K562 (cell line): ENCODE data around the gene ORAI2. TPM values are rescaled to one million over a fixed set of nuclear protein-coding genes. Genes with fewer than 3 reads are reported as not detected.

Experiments used
- CEBPB ChIP-seq: fragments of 450-650 bp; IDR thresholded peaks from 2 replicates; pipeline ENCODE4 v1.6.1; 2016; ENCODE audit warnings: missing genetic modification characterization, missing compliant biosample characterization
- DNMT1 ChIP-seq: fragments of 450-650 bp; IDR thresholded peaks from 2 replicates; pipeline ENCODE4 v1.6.1; 2016; ENCODE audit warnings: antibody characterized with exemption, mild to moderate bottlenecking
- ELK1 ChIP-seq: sonication (generic); formaldehyde crosslinking; IDR thresholded peaks from 2 replicates; pipeline ENCODE4 v1.8.1; 2022; ENCODE audit warnings: missing genetic modification reagents
- ESRRB ChIP-seq: fragments of 250-450 bp; sonication (Bioruptor Pico); IDR thresholded peaks from 2 replicates; pipeline ENCODE4 v1.5.0; 2020; ENCODE audit warnings: mild to moderate bottlenecking, moderate library complexity, borderline replicate concordance
- GABPB2 ChIP-seq: fragments of 250-450 bp; sonication (Bioruptor Pico); conservative IDR thresholded peaks from 2 replicates; pipeline ENCODE4 v1.5.1; 2021; ENCODE audit warnings: mild to moderate bottlenecking
- GTF2F1 ChIP-seq: IDR thresholded peaks from 2 replicates; pipeline ENCODE4 v1.6.1; 2011; ENCODE audit warnings: low read depth, low read length, improper control_type of control experiment
- HEY1 ChIP-seq: fragments of 250-450 bp; sonication (Bioruptor Pico); IDR thresholded peaks from 2 replicates; pipeline ENCODE4 v1.5.0; 2020; ENCODE audit warnings: mild to moderate bottlenecking, moderate library complexity, borderline replicate concordance
- NCOR1 ChIP-seq: fragments of 450-650 bp; IDR thresholded peaks from 2 replicates; pipeline ENCODE4 v1.6.1; 2016; ENCODE audit warnings: mild to moderate bottlenecking, moderate library complexity
- SMAD2 ChIP-seq: fragments of 150-350 bp; IDR thresholded peaks from 2 replicates; pipeline ENCODE4 v1.6.1; 2014; ENCODE audit warnings: low read depth, mild to moderate bottlenecking, low read length
- SNAPC5 ChIP-seq: fragments of 250-450 bp; sonication (Bioruptor Pico); IDR thresholded peaks from 2 replicates; pipeline ENCODE4 v1.8.0; 2021; ENCODE audit warnings: moderate library complexity, mild to moderate bottlenecking, inconsistent platforms
- SOX6 ChIP-seq: fragments of 450-650 bp; IDR thresholded peaks from 2 replicates; pipeline ENCODE4 v1.6.1; 2014; ENCODE audit warnings: mild to moderate bottlenecking
- SRSF1 ChIP-seq: fragments of 200-400 bp; formaldehyde crosslinking; IDR thresholded peaks from 2 replicates; pipeline ENCODE4 v1.6.1; 2017; ENCODE audit warnings: mild to moderate bottlenecking, low read depth, low read length, moderate library complexity
- TCF3 ChIP-seq: sonication (generic); formaldehyde crosslinking; IDR thresholded peaks from 2 replicates; pipeline ENCODE4 v1.4.0; 2020; ENCODE audit warnings: mild to moderate bottlenecking, missing genetic modification reagents
- TOE1 ChIP-seq, 2 experiments: fragments of 450-650 bp in 1 of 2; sonication (generic) in 1 of 2; formaldehyde crosslinking in 1 of 2; IDR thresholded peaks; 2 replicates each; pipeline versions ENCODE4 v1.7.1 to v1.8.0; 2016 to 2022; ENCODE audit warnings: borderline replicate concordance in 2 of 2, mild to moderate bottlenecking in 2 of 2, antibody characterized with exemption in 1 of 2, inconsistent platforms in 1 of 2, low read depth in 1 of 2, missing genetic modification reagents in 1 of 2, moderate library complexity in 1 of 2
- ZBTB8A ChIP-seq: fragments of 450-650 bp; IDR thresholded peaks from 2 replicates; pipeline ENCODE4 v1.6.1; 2018; ENCODE audit warnings: mild to moderate bottlenecking, moderate library complexity; ENCODE audit not compliant: partially characterized antibody
- ZC3H11A ChIP-seq: IDR thresholded peaks from 2 replicates; pipeline ENCODE4 v1.6.1; 2012; ENCODE audit warnings: low read depth, low read length, improper control_type of control experiment
- ZKSCAN1 ChIP-seq: fragments of 150-350 bp; IDR thresholded peaks from 2 replicates; pipeline ENCODE4 v1.6.1; 2016; ENCODE audit warnings: low read depth, low read length
- ZNF263 ChIP-seq: sonication (generic); formaldehyde crosslinking; IDR thresholded peaks from 2 replicates; pipeline ENCODE4 v1.8.0; 2022; ENCODE audit warnings: mild to moderate bottlenecking, missing genetic modification reagents, borderline replicate concordance
- ZNF445 ChIP-seq: fragments of 250-450 bp; sonication (Bioruptor Pico); IDR thresholded peaks from 2 replicates; pipeline ENCODE4 v1.4.0; 2020; ENCODE audit warnings: low read depth, mild to moderate bottlenecking, moderate library complexity
- ZNF764 ChIP-seq: fragments of 250-450 bp; sonication (Bioruptor Pico); IDR thresholded peaks from 2 replicates; pipeline ENCODE4 v1.4.0; 2020; ENCODE audit warnings: low read depth, mild to moderate bottlenecking, moderate library complexity
- polyA plus RNA-seq, 8 experiments: library from polyadenylated mRNA; depleted of rRNA in 4 of 8; stranded (reverse) in 5 of 8; unstranded in 3 of 8; fragments of >200 nt; fragmentation: Nextera tagmentation in 2 of 8; fragmentation: Illumina TruSeq in 1 of 8; extraction: Ambion mirVana in 2 of 8; extraction: Trizol in 1 of 8; gene quantifications; 2 replicates each; pipeline versions ENCODE4 v1.2.1 to v1.2.3, GENCODE V29; 2011 to 2014; ENCODE audit warnings: inconsistent platforms in 1 of 8, missing spikeins in 1 of 8
- total RNA-seq, 7 experiments: library from RNA; depleted of rRNA in 6 of 7; stranded (reverse); fragments of >200 nt in 6 of 7; fragmentation: Illumina TruSeq in 2 of 7; extraction: Trizol in 2 of 7; gene quantifications; 2 replicates each; pipeline versions ENCODE4 v1.2.1 to v1.2.3, GENCODE V29; 2011 to 2021; ENCODE audit warnings: low replicate concordance in 1 of 7
- TF ChIP-seq, protein P1 (sequence below): IDR thresholded peaks from 2 replicates; pipeline ENCODE4 v1.6.1; 2014; ENCODE audit warnings: antibody characterized with exemption
- TF ChIP-seq, protein P2 (sequence below): fragments of 250-450 bp; sonication (Bioruptor Pico); IDR thresholded peaks from 2 replicates; pipeline ENCODE4 v1.9.0; 2021; ENCODE audit warnings: mild to moderate bottlenecking, inconsistent platforms
- TF ChIP-seq, protein P3 (sequence below): sonication (generic); formaldehyde crosslinking; IDR thresholded peaks from 2 replicates; pipeline ENCODE4 v1.8.0; 2022; ENCODE audit warnings: missing genetic modification reagents, mild to moderate bottlenecking, borderline replicate concordance

Gene ORAI2
- total and polyA plus RNA-seq, 9 of the 15 experiments (the other 6 are each of a cell fraction or from before 2014, with no cell fraction given) = 1.1 to 27.7 (median 9.2) TPM

DNA sequence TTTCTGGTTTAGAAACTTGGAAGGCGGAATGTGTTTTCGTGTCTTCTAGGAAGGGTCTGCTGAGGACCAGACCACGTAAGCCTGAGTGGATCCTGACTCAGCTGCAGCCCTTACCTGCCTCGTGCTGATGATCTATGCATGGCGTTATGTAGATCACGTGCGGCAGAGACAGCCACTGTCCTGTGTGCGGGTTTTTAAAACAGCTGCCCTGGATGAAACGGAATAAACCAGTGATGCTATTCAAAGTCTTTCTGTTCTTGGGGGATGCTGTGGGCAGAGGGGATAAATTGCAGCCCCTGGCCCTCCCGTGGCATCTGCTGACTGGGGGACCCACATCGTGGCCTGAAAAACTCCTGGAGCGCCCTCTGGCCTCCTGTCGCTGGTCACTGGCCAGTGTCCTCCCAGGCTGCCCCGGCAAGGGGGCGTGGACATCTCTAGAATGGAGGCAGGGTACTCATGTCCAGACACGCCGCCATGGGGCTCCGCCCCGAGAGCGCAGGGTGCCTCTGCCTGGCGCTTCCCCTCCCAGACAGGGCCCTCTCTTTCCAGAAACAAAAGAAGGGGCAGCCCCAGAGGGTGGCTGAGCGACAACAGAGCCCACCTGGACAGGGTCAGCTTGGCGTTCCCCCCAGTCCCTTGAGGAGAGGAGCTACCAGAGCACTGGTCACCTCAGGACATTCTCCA is 18.1 kb downstream of the ORAI2 start (continued):
- TF ChIP-seq GTF2F1 = no peak
- TF ChIP-seq, protein P1, sequence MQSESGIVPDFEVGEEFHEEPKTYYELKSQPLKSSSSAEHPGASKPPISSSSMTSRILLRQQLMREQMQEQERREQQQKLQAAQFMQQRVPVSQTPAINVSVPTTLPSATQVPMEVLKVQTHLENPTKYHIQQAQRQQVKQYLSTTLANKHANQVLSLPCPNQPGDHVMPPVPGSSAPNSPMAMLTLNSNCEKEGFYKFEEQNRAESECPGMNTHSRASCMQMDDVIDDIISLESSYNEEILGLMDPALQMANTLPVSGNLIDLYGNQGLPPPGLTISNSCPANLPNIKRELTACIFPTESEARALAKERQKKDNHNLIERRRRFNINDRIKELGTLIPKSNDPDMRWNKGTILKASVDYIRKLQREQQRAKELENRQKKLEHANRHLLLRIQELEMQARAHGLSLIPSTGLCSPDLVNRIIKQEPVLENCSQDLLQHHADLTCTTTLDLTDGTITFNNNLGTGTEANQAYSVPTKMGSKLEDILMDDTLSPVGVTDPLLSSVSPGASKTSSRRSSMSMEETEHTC = no peak
- TF ChIP-seq ZC3H11A = no peak
- TF ChIP-seq CEBPB (tag) = no peak
- no peak for TF ChIP-seq DNMT1
- TF ChIP-seq NCOR1 = no peak
- no peak for TF ChIP-seq ZNF445 (CRISPR knock-in tag)
- TF ChIP-seq TOE1 (IDR thresholded peaks at IDR 0.05; ENCODE audit: borderline replicate concordance) = no peak
- TF ChIP-seq TOE1 (CRISPR knock-in tag; IDR thresholded peaks at IDR 0.05; ENCODE audit: borderline replicate concordance, low read depth) = no peak
- TF ChIP-seq HEY1 (CRISPR knock-in tag) = no peak
- TF ChIP-seq, protein P2, sequence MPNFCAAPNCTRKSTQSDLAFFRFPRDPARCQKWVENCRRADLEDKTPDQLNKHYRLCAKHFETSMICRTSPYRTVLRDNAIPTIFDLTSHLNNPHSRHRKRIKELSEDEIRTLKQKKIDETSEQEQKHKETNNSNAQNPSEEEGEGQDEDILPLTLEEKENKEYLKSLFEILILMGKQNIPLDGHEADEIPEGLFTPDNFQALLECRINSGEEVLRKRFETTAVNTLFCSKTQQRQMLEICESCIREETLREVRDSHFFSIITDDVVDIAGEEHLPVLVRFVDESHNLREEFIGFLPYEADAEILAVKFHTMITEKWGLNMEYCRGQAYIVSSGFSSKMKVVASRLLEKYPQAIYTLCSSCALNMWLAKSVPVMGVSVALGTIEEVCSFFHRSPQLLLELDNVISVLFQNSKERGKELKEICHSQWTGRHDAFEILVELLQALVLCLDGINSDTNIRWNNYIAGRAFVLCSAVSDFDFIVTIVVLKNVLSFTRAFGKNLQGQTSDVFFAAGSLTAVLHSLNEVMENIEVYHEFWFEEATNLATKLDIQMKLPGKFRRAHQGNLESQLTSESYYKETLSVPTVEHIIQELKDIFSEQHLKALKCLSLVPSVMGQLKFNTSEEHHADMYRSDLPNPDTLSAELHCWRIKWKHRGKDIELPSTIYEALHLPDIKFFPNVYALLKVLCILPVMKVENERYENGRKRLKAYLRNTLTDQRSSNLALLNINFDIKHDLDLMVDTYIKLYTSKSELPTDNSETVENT = no peak
- TF ChIP-seq GABPB2 = no peak
- TF ChIP-seq ZNF263 (CRISPR knock-in tag) = no peak
- no peak for TF ChIP-seq ELK1 (CRISPR knock-in tag)
- TF ChIP-seq ZKSCAN1 = no peak
- no peak for TF ChIP-seq SRSF1
- TF ChIP-seq ZNF764 (CRISPR knock-in tag) = no peak
- no peak for TF ChIP-seq TCF3 (CRISPR knock-in tag)
- TF ChIP-seq, protein P3, sequence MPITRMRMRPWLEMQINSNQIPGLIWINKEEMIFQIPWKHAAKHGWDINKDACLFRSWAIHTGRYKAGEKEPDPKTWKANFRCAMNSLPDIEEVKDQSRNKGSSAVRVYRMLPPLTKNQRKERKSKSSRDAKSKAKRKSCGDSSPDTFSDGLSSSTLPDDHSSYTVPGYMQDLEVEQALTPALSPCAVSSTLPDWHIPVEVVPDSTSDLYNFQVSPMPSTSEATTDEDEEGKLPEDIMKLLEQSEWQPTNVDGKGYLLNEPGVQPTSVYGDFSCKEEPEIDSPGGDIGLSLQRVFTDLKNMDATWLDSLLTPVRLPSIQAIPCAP = no peak
- no peak for TF ChIP-seq SOX6
- TF ChIP-seq ZBTB8A = no peak
- TF ChIP-seq ESRRB = no peak
- TF ChIP-seq SMAD2 = no peak
- TF ChIP-seq SNAPC5 = no peak
